Hematopoietic multipotent progenitor cell treated with erythropoietin and hydrocortisone succinate and interleukin-3 and kit ligand, for 17 days (in vitro differentiated cells): ENCODE measurements around the gene KIAA1671.

Source experiments
- DNase-seq: peaks from one replicate; pipeline ENCODE4 v3.0.0-alpha.2; 2015; ENCODE audit warnings: low spot score

Gene KIAA1671

GRCh38 chr22:24952837-24953383 is 394 bp downstream of the KIAA1671 start:
- DNase-seq, result no peak

DNA sequence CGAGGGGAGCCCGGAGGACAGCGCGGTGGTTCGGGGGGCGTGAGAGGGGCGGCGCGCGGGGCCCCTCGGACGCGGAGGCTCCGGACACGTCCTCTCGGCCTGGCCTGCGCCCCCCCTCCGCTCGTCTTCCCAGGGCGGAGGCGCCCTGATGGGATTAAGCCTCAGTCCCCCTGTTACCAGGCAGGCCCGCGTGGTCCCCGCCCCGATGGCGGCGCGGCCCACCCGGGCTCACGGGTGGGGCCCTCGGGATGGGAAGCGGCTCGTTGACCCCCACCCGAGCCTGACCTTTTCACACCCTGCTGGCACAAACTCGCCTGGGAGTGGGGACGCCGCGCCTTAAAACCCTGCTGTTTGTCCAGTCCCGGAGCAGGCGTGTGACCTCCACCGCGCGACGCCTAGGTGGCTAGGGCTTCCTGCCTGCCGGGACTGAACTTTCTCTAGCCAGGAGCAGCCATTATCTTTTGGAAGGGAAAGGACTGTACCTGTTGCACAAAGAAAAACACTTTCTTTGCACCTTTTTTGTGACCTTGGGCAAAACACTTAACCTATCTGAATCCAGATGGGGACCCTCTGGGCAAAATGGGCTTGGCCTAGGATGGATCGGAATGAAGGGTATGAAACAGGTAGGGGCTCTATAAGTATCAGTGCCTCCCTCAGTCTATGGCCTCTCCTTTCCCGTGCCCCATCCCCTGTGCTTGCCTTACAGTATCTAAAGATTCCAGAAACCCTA is 1.0 kb downstream of the KIAA1671 start:
- DNase-seq, result no peak

DNA sequence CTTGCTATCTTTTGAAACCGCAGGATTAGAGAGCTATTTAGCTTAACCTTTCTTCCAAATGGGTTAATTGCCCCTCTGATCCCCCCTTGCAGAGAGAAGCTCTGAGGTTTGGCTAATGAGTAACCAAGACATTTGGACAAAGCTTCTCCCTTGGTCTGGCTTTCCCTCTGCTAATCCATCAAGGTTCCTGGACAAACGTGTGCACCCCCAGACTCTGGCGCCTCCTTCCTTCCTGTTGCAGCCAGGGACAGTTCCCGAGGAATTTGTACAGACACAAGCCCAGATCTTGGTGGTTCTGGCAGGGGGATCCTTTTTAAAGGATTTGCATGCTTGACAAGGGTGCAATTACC is 1.6 kb downstream of the KIAA1671 start:
- DNase-seq, result no peak

DNA sequence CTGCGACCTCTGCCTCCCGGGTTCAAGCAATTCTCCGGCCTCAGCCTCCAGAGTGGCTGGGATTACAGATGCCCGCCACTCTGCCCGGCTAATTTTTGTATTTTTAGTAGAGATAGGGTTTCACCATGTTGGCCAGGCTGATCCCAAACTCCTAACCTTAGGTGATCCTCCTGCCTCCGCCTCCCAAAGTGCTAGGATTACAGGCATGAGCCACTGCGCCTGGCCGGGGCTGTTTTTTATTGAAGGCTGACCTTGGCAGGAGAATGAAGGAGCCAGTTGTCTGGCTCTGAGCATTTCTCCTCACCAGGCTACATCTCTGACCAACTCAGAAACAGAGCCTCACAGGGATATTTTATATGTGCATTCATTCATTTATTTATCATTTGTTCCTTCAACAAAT is 2.3 kb downstream of the KIAA1671 start:
- DNase-seq, result no peak

GRCh38 chr22:24957043-24957442 is 4.5 kb downstream of the KIAA1671 start:
- no peak for DNase-seq

- no peak for DNase-seq
These were observed 8.8 kb downstream of the KIAA1671 start for GRCh38 chr22:24961217-24961844.

DNA sequence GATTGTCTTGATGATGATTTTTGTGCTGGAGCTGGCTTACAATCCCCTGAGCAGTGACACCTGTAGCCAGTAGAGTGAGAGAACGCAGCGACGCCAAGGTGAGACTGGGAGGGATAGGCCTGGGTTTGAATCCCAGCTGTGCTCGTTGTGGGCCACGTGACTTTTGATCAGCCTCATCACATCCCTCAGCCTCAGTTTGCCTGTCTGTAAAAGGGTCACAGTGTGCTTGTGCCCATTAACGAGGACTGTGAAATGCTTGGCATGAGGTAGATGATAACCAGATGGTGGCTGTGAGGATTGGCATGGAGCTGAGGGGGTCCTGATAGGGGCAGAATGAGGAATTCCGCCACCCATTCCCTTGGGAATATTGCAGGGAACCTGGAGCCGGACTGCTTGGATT is 9.6 kb downstream of the KIAA1671 start:
- DNase-seq, result no peak

DNA sequence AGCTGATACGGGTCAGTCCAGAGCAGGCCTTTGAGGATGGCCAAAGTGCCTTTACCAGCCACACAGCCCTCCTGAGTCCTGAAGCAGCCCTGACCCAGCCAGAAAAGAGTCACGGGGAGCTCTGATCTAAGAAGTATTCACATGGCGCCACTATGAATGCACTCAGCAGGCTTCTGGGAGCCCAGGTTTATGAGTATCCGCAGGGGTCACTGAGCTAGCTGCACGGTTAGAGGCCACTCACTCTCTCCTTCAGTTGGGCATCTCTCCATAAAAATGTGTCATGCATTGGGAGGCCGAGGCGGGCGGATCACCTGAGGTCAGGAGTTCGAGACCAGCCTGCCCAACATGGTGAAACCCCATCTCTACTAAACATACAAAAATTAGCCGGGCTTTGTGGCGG is 10.3 kb downstream of the KIAA1671 start:
- DNase-seq, result no peak

DNA sequence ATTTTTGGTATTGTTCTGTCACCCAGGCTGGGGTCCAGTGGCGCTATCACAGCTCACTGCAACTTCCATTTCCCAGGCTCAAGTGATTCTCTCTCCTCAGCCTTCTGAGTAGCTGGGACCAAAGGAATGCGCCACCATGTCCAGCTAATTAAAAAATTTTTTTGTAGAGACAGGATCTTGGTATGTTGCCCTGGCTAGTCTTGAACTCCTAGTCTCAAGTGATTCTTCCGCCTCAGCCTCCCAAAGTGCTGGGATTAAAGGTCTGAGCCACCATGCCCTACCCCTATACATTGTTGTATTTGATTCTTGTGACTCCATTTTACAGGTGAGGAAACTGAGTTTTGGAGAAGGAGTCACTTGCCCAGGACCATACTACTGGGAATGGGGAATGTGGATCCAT is 11.9 kb downstream of the KIAA1671 start:
- no peak for DNase-seq

DNA sequence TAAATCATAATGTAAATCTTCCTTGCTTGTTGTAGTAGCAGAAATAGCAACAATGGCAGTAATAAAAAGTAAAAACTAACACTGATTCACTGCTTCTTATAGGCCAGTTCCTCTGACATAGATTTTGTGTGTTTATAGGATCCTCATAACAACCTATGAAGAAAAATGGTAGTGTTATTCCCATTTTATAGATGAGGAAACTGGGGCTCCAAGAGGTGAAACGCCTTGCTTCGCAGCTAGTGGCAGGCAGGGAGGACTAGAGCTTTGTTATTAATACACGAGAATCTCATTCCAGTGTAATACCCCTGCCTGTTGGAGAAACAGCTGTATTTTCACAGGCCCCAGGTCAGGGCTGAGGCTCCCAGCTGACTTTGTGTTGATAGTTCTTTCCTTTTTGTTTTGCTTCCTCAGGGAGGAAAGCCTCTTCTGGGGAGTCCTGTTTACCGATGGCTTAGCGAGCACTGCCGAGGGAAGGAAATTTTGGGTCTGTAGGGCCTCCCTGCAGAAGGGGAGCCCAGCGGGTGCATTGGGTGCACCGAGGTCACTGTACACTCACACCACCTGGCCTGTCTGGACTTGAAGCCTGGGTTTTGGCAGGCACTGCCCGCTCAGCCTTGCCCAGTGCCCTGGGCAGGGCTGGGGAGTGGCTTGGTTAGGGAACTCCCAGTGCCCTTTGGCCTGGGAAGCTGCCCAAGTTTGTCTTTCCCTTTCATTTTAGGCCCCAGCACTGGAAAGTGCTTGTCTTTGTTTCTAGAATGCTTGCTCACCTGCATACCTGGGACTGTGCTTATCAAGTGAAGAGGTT is 13.5 kb downstream of the KIAA1671 start:
- no peak for DNase-seq

DNA sequence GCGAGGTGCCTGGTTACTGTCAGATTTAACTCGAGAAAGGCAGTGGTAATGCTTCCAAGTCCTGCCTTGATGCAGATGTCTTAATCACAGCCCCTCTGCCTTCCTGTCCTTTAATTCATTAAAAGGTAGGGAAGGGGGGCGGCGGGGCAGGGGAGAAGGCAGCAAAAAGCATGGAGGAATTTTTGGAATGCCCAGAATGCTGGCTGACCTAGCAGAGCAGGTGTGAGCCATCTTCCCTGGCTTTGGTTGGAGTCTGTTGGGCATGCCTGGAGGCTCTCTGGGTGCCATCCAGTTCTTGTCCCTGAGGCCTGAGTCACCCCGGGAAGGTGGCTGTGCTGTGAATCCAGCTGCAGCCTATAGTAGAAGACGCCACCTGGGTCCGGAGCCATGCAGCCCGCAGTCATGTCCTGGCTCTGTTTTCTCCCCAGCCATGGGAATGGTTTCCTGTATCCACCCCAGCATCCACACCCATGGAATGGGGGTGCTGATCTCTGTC is 15.6 kb downstream of the KIAA1671 start:
- no peak for DNase-seq

DNA sequence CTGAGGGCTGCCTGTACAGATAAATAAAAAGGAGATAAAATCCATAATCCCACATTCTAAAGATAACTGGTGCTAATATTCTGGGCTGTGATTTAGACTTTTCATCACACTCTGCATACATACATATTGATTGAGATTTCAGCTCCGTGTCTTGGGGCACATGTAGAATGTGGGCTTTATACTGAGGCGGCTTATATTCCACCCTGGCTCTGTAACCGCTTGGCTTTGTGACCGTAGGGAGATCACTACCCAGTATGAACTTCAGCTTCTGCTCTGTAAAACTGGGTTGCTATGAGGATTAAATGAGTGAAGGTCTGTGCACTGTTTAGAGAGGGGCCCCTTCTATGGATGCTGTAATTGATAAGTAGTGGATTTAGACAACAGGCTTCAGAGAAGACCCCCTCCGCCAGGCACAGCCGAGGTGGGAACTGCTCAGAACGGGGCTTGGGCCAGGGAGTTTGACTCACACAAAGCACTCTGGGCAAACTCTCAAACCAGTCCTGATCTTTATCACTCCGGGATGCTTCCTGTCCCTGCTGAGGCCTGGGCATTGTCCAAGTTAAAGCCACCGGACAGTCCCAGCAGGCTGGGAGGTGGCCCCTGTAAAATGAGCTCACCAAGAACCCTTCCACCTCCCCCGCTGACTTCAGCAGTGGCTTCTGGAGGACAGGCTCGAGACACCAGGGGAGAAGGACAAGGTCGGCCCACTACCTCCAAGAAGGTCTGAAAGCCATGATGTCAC is 17.2 kb downstream of the KIAA1671 start:
- DNase-seq, result no peak

DNA sequence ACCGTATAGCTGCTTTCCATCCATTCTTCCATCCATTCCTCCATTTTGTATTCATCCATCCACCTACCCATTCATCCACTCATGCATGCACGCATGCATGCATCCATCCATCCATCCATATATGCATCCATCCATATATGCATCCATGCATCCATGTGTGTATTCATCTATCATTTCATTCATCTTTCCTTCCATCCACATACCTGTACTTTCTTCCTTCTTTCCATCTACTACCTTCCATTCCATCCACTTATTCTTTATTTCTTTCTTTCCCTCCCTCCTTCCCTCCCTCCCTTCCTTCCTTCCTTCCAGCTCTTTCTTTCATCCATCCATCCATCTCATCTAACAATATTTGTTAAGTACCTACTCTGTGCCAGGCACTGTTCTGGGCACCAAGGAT is 19.9 kb downstream of the KIAA1671 start:
- no peak for DNase-seq

- no peak for DNase-seq
These were observed 21.4 kb downstream of the KIAA1671 start for GRCh38 chr22:24973872-24974271.

- no peak for DNase-seq
These were observed 22.7 kb downstream of the KIAA1671 start for GRCh38 chr22:24975125-24975640.

DNA sequence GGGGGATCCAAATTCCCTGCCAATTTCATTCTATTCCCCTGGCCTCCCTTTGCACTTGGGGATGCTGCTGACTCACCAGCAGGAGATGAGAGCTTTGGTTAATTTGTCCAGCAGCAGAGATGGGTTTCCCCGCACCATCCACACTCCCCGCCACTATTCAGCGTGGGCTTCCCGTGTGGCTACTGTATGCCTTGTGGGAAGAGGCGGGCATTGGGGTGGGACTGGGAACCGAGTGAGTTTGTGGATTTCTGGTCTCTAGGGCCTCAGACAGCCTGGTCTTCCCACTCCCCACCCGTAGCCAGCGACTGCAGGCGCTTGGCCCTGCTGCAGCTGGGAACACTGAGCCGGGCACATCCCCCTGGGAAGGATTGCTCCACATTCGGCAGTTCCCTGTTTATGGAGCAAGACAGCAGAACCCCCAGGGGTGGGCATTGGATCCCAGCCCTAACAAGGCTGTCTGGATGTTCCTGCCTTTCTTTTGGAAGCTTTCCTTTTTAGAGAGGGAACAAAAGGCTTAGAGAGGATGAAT is 23.4 kb downstream of the KIAA1671 start:
- no peak for DNase-seq

DNA sequence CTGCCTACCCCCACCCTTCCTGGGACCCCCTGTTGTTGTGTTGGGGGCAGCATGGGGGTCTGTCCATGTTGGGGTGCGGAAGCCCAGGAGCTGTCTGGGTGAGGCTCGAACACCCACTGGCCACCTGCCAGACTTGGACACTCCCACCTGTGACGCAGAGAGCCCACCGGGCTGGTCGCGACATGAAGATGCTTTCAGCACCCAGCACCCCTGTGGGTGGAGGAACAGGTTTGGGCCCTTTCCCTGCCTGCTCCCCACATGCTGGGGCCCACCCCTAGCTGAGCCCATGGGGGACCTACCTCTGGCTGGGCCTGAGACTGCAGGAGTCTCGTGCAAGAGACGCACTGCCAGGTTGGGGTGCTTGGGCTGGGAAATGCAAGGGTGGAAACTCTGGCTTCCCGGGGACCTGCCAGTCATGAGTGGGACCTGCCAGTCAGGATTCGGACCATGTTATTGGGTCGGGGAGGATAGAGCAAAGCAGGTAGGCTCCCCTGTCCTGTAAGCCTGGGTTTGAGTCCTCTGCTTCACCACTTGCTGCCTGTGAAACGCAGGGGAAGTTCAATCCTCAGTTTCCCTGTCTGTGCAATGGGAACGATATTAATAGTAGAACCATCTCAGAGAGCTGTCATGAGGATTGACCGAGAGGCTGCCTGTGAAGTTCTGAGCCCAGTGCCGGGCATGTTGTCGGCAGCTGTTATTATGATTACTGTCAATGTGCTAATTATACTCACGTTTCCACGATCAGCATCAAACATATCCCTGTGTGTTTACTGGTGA is 24.1 kb downstream of the KIAA1671 start:
- no peak for DNase-seq

GRCh38 chr22:24977370-24978221 is 25.1 kb downstream of the KIAA1671 start:
- no peak for DNase-seq

DNA sequence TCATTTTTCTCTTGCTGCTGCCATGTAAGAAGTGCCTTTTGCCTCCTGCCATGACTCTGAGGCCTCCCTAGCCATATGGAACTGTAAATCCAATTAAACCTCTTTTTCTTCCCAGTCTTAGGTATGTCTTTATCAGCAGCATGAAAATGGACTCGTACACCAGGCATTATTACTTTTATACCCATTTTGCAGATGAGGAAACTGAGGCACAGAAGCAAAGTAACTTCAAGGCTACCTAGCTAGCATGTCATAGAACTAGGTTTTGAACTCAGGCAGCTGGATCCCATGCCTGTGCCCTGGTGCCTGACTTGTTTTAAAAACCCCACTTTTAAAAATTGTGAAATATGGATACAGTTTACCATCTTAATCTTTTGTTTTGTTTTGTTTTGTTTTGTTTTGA is 25.8 kb downstream of the KIAA1671 start:
- DNase-seq, result no peak

GRCh38 chr22:24981066-24981465 is 28.6 kb downstream of the KIAA1671 start:
- DNase-seq, result no peak
